HG02885 (cell line): ENCODE measurements around the gene DRG1.
"Not testable (repeated sequence)": the region's sequence is repeated elsewhere in the genome, so short reads cannot be mapped to it uniquely, and the experiment has no call there.

ENCODE experiments used
- ATAC-seq: cut with Tn5 transposase; IDR thresholded peaks from one replicate; pipeline ENCODE4 v1.9.1; 2021; ENCODE audit warnings: mild to moderate bottlenecking; ENCODE audit not compliant: unreplicated experiment, poor library complexity

The DRG1 gene

GRCh38 chr22:31441652-31442051 is 42.2 kb downstream of the DRG1 start:
- no peak for ATAC-seq

GRCh38 chr22:31442768-31443489 is 43.5 kb downstream of the DRG1 start:
- ATAC-seq: no peak

GRCh38 chr22:31443516-31443915 is 44.1 kb downstream of the DRG1 start:
- ATAC-seq: no peak

GRCh38 chr22:31445642-31446041 is 46.2 kb downstream of the DRG1 start:
- ATAC-seq: no peak

GRCh38 chr22:31446208-31446607 is 46.8 kb downstream of the DRG1 start:
- no peak for ATAC-seq

- no peak for ATAC-seq
Observed at GRCh38 chr22:31446767-31447166, 47.4 kb downstream of the DRG1 start.

- no peak for ATAC-seq
Observed at GRCh38 chr22:31447337-31447736, 47.9 kb downstream of the DRG1 start.

- ATAC-seq: no peak
Observed at GRCh38 chr22:31448382-31448781, 49.0 kb downstream of the DRG1 start.

GRCh38 chr22:31449506-31449905 is 50.1 kb downstream of the DRG1 start:
- no peak for ATAC-seq

GRCh38 chr22:31451709-31452571 is 52.5 kb downstream of the DRG1 start:
- no peak for ATAC-seq

- no peak for ATAC-seq
Observed at GRCh38 chr22:31461699-31462098, 62.3 kb downstream of the DRG1 start.

- ATAC-seq: no peak
Observed at GRCh38 chr22:31465307-31465706, 65.9 kb downstream of the DRG1 start.

- no peak for ATAC-seq
Observed at GRCh38 chr22:31474743-31475142, 75.3 kb downstream of the DRG1 start.

GRCh38 chr22:31475800-31476199 is 76.4 kb downstream of the DRG1 start:
- ATAC-seq: no peak

GRCh38 chr22:31477329-31477728 is 77.9 kb downstream of the DRG1 start:
- ATAC-seq: peak; percentile 69

GRCh38 chr22:31481129-31481528 is 81.7 kb downstream of the DRG1 start:
- no peak for ATAC-seq

GRCh38 chr22:31482470-31482869 is 83.1 kb downstream of the DRG1 start:
- not testable (repeated sequence) for ATAC-seq
